ENCODE measurements around the gene THSD7B.

The THSD7B gene

GRCh38 chr2:137449454-137449853, 684.1 kb downstream of the THSD7B start:
- no peak overlapping the region for H3K4me3 ChIP-seq (ENCODE audit: low read depth, low read length)
- TF ChIP-seq, protein P1, sequence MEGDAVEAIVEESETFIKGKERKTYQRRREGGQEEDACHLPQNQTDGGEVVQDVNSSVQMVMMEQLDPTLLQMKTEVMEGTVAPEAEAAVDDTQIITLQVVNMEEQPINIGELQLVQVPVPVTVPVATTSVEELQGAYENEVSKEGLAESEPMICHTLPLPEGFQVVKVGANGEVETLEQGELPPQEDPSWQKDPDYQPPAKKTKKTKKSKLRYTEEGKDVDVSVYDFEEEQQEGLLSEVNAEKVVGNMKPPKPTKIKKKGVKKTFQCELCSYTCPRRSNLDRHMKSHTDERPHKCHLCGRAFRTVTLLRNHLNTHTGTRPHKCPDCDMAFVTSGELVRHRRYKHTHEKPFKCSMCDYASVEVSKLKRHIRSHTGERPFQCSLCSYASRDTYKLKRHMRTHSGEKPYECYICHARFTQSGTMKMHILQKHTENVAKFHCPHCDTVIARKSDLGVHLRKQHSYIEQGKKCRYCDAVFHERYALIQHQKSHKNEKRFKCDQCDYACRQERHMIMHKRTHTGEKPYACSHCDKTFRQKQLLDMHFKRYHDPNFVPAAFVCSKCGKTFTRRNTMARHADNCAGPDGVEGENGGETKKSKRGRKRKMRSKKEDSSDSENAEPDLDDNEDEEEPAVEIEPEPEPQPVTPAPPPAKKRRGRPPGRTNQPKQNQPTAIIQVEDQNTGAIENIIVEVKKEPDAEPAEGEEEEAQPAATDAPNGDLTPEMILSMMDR (IDR thresholded peaks at IDR 0.05; ENCODE audit: control insufficient read depth, extremely low read depth, insufficient read depth) = no peak
- no peak for DNase-seq (ENCODE audit: low read depth)

- H3K4me3 ChIP-seq (ENCODE audit: low read depth, low read length) = no peak overlapping the region
- TF ChIP-seq, protein P1 (IDR thresholded peaks at IDR 0.05; ENCODE audit: control insufficient read depth, extremely low read depth, insufficient read depth) = no peak
- DNase-seq (ENCODE audit: low read depth) = no peak
Observed at GRCh38 chr2:137454886-137455285, 689.5 kb downstream of the THSD7B start.

DNA sequence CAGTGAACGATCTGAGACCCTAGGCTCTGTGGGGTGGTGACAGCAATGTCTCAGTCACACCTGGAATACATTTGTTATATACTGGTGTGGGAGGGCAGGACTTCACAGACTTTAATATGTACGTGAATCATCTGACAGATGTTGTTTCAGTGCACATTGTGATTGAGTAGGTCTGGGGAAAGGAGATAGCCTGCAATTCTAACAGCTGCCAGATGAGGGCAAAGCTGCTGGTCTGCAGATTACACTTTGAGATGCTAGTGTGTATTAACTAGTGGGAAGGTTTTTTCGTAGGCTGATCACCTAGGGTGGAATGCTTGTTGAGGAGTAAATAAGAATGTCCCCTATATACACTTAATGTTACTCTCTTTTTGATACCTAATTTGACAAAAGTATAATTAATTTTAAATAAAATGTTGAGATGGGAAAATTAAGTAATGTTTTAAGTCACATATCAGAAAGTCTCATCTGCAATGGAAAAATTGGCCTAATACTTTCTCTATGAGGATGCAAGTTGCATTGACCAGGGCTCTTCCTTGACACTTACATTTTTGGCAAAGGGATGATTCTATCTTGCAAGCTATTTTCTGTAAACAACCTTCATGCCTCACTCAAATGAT, 702.0 kb downstream of the THSD7B start:
- no peak overlapping the region for H3K4me3 ChIP-seq (ENCODE audit: low read depth, low read length)
- TF ChIP-seq, protein P1 (IDR thresholded peaks at IDR 0.05; ENCODE audit: control insufficient read depth, extremely low read depth, insufficient read depth) = peak; percentile 75
- DNase-seq (ENCODE audit: low read depth) = peak; percentile 11

DNA sequence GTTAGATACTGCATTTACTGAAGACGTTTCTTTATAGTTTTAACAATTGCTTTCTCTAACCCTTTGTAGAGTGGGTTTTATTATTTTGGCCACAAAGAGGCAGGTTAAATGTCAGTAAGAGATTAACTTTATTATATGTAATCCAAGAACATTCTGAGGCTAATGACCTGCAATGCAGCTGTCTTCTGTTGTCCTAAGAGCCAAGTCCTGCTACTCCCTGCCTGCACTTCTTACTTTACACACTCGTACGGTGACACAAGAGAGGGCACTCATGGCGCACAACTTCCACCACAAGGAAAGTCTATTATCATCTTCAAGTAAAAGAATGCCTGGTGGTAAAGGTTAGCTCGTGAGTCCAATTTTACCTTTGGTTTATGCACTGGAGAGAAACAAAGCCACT, 727.9 kb downstream of the THSD7B start:
- no peak overlapping the region for H3K4me3 ChIP-seq (ENCODE audit: low read depth, low read length)
- TF ChIP-seq, protein P1 (IDR thresholded peaks at IDR 0.05; ENCODE audit: control insufficient read depth, extremely low read depth, insufficient read depth) = no peak
- DNase-seq (ENCODE audit: low read depth) = no peak

GRCh38 chr2:137500599-137500998, 735.3 kb downstream of the THSD7B start:
- no peak overlapping the region for H3K4me3 ChIP-seq (ENCODE audit: low read depth, low read length)
- TF ChIP-seq, protein P1 (IDR thresholded peaks at IDR 0.05; ENCODE audit: control insufficient read depth, extremely low read depth, insufficient read depth) = no peak
- DNase-seq (ENCODE audit: low read depth) = no peak

GRCh38 chr2:137507237-137507636, 741.9 kb downstream of the THSD7B start:
- no peak overlapping the region for H3K4me3 ChIP-seq (ENCODE audit: low read depth, low read length)
- no peak for DNase-seq (ENCODE audit: low read depth)
- TF ChIP-seq, protein P1 (IDR thresholded peaks at IDR 0.05; ENCODE audit: control insufficient read depth, extremely low read depth, insufficient read depth) = no peak

Measured in LNCaP clone FGC (cell line).